A549 (cell line): ENCODE results near the gene AADACL4. TPM values are rescaled to one million over a fixed set of nuclear protein-coding genes. Genes with fewer than 3 reads are reported as not detected.

Experiments used
- ATOH8 ChIP-seq: fragments of 250-450 bp; sonication (Bioruptor Pico); IDR thresholded peaks from 2 replicates; pipeline ENCODE4 v1.5.0; 2020; ENCODE audit warnings: low read depth, mild to moderate bottlenecking, moderate library complexity
- CBX2 ChIP-seq: fragments of 200-600 bp; sonication (generic); IDR thresholded peaks from 2 replicates; pipeline ENCODE4 v1.6.1; 2016; ENCODE audit warnings: low read depth, mild to moderate bottlenecking, borderline replicate concordance
- CHD4 ChIP-seq: fragments of 200-600 bp; sonication (generic); IDR thresholded peaks from 2 replicates; pipeline ENCODE4 v1.6.1; 2016; ENCODE audit warnings: antibody characterized with exemption, mild to moderate bottlenecking, borderline replicate concordance
- FOSL2 ChIP-seq, 2 experiments: fragments of 450-650 bp in 1 of 2; fragments of >200 bp in 1 of 2; sonication (Bioruptor Twin) in 1 of 2; formaldehyde crosslinking; IDR thresholded peaks; 2 replicates each; pipeline versions ENCODE4 v1.5.0 to v1.6.1; 2016 to 2020; ENCODE audit warnings: mild to moderate bottlenecking in 1 of 2, moderate library complexity in 1 of 2
- GATA3 ChIP-seq: IDR thresholded peaks from 2 replicates; pipeline ENCODE4 v1.6.1; 2012; ENCODE audit warnings: borderline replicate concordance
- HDAC2 ChIP-seq: fragments of 200-600 bp; sonication (generic); IDR thresholded peaks from 2 replicates; pipeline ENCODE4 v1.6.1; 2016
- HES2 ChIP-seq: fragments of >200 bp; sonication (Bioruptor Twin); formaldehyde crosslinking; IDR thresholded peaks from 2 replicates; pipeline ENCODE4 v1.6.1; 2016
- HMGXB4 ChIP-seq: fragments of 250-450 bp; sonication (Bioruptor Pico); IDR thresholded peaks from 2 replicates; pipeline ENCODE4 v1.5.0; 2021; ENCODE audit warnings: mild to moderate bottlenecking, moderate library complexity, borderline replicate concordance
- HOXB5 ChIP-seq: fragments of 250-450 bp; sonication (Bioruptor Pico); IDR thresholded peaks from 2 replicates; pipeline ENCODE4 v1.5.0; 2020; ENCODE audit warnings: mild to moderate bottlenecking, moderate library complexity
- KDM1A ChIP-seq: fragments of 200-600 bp; sonication (generic); IDR thresholded peaks from 2 replicates; pipeline ENCODE4 v1.6.1; 2016; ENCODE audit warnings: low read depth, mild to moderate bottlenecking
- MYC ChIP-seq: IDR thresholded peaks from 2 replicates; pipeline ENCODE4 v1.6.1; 2012; ENCODE audit warnings: mild to moderate bottlenecking, inconsistent platforms, low read length, improper control_type of control experiment, borderline replicate concordance
- NFE2L2 ChIP-seq: fragments of 150-350 bp; conservative IDR thresholded peaks from 2 replicates; pipeline ENCODE4 v1.6.1; 2014; ENCODE audit warnings: low read length
- NPAS2 ChIP-seq: fragments of 250-450 bp; sonication (Bioruptor Pico); IDR thresholded peaks from 2 replicates; pipeline ENCODE4 v1.8.0; 2022; ENCODE audit warnings: mild to moderate bottlenecking, moderate library complexity, borderline replicate concordance
- NR3C1 ChIP-seq: fragments of >200 bp; sonication (Bioruptor Twin); formaldehyde crosslinking; IDR thresholded peaks from 3 replicates; pipeline ENCODE4 v1.6.1; 2017
- PBX3 ChIP-seq: IDR thresholded peaks from 2 replicates; pipeline ENCODE4 v1.6.1; 2012
- PHF8 ChIP-seq: fragments of 200-600 bp; sonication (generic); IDR thresholded peaks from 2 replicates; pipeline ENCODE4 v1.6.1; 2016; ENCODE audit warnings: low read depth, mild to moderate bottlenecking, antibody characterized with exemption, moderate library complexity, borderline replicate concordance
- POLR2A ChIP-seq: IDR thresholded peaks from 2 replicates; pipeline ENCODE4 v1.6.1; 2012; ENCODE audit warnings: mild to moderate bottlenecking, low read length
- RAD21 ChIP-seq, 2 experiments: fragments of >200 bp in 1 of 2; sonication (Bioruptor Twin) in 1 of 2; formaldehyde crosslinking in 1 of 2; IDR thresholded peaks in 1 of 2; conservative IDR thresholded peaks in 1 of 2; 2 replicates in 1 of 2; 3 replicates in 1 of 2; pipeline ENCODE4 v1.6.1; 2012 to 2018; ENCODE audit warnings: inconsistent platforms in 1 of 2
- RARB ChIP-seq: fragments of 250-450 bp; sonication (Bioruptor Pico); IDR thresholded peaks from 2 replicates; pipeline ENCODE4 v1.8.0; 2021; ENCODE audit warnings: mild to moderate bottlenecking, moderate library complexity
- REST ChIP-seq: fragments of 200-600 bp; sonication (generic); IDR thresholded peaks from 2 replicates; pipeline ENCODE4 v1.6.1; 2016; ENCODE audit warnings: antibody characterized with exemption, mild to moderate bottlenecking, moderate library complexity
- RFX5 ChIP-seq: fragments of 450-650 bp; IDR thresholded peaks from 2 replicates; pipeline ENCODE4 v1.7.1; 2014; ENCODE audit warnings: antibody characterized with exemption, mild to moderate bottlenecking, moderate library complexity
- RNF2 ChIP-seq: fragments of 200-600 bp; sonication (generic); IDR thresholded peaks from 2 replicates; pipeline ENCODE4 v1.6.1; 2016; ENCODE audit warnings: low read depth, mild to moderate bottlenecking, antibody characterized with exemption, moderate library complexity, borderline replicate concordance
- SMC3 ChIP-seq: fragments of >200 bp; sonication (Bioruptor Twin); formaldehyde crosslinking; IDR thresholded peaks from 3 replicates; pipeline ENCODE4 v1.6.1; 2018; ENCODE audit warnings: inconsistent platforms
- USF2 ChIP-seq: fragments of 450-650 bp; IDR thresholded peaks from 2 replicates; pipeline ENCODE4 v1.6.1; 2014; ENCODE audit warnings: antibody characterized with exemption
- ZFP36 ChIP-seq: fragments of 450-650 bp; IDR thresholded peaks from 2 replicates; pipeline ENCODE4 v1.6.1; 2014; ENCODE audit warnings: borderline replicate concordance; ENCODE audit not compliant: partially characterized antibody
- ZSCAN20 ChIP-seq: fragments of 250-450 bp; sonication (Bioruptor Pico); IDR thresholded peaks from 2 replicates; pipeline ENCODE4 v1.8.0; 2022; ENCODE audit warnings: mild to moderate bottlenecking, moderate library complexity
- polyA plus RNA-seq, 4 experiments: library from polyadenylated mRNA; depleted of rRNA in 3 of 4; stranded (reverse); fragments of >200 nt; fragmentation: RNase III in 1 of 4; extraction: RNeasy Plus Mini Kit Qiagen cat#74134 plus additional on column Dnase treatment in 1 of 4; gene quantifications; 2 replicates in 3 of 4; 3 replicates in 1 of 4; pipeline ENCODE4 v1.2.3, GENCODE V29; 2011 to 2017

The AADACL4 gene
- polyA plus RNA-seq, 2 of the 4 experiments (the other 2 are of a cell fraction): not detected

GRCh38 chr1:12596007-12596821, 47.7 kb upstream of the AADACL4 start (continued):
- TF ChIP-seq HMGXB4 (no peak), POLR2A (peak; percentile 45), HOXB5 (CRISPR knock-in tag) (no peak), PBX3 (peak; percentile 86), USF2 (no peak), RFX5 (no peak), RAD21 (conservative IDR thresholded peaks at IDR 0.05 in 1 of 2, IDR thresholded peaks at IDR 0.05 in 1 of 2) (no peak; a peak in 3 of 5 replicates), MYC (peak; percentile 65), ZFP36 (peak; percentile 96), FOSL2 (IDR thresholded peaks at IDR 0.05) (peak; percentile 56; the same call in 1 of the 2 replicates), FOSL2 (CRISPR knock-in tag; IDR thresholded peaks at IDR 0.05) (peak; percentile 84), GATA3 (peak; percentile 94), RARB (peak; percentile 99), KDM1A (no peak), REST (0 out of 2 replicates have a peak, but pooled peaks have one; percentile 7), NFE2L2 (no peak), SMC3 (peak; percentile 37; the same call in 2 of the 3 replicates), ZSCAN20 (CRISPR knock-in tag) (0 out of 2 replicates have a peak, but pooled peaks have one; percentile 8), PHF8 (no peak), RNF2 (no peak), NPAS2 (CRISPR knock-in tag) (no peak), CBX2 (no peak), HES2 (0 out of 2 replicates have a peak, but pooled peaks have one; percentile 36), NR3C1 (no peak), CHD4 (no peak), HDAC2 (no peak; the same call in 1 of the 2 replicates), ATOH8 (CRISPR knock-in tag) (peak; percentile 88)
